GM21619 (cell line): ENCODE measurements around the gene ST3GAL4.
"Not testable (repeated sequence)": the region's sequence is repeated elsewhere in the genome, so short reads cannot be mapped to it uniquely, and the experiment has no call there.

ENCODE experiments used
- ATAC-seq: cut with Tn5 transposase; IDR thresholded peaks from one replicate; pipeline ENCODE4 v1.9.1; 2021; ENCODE audit not compliant: unreplicated experiment

ST3GAL4 gene

GRCh38 chr11:126361400-126361799 lies 5.9 kb downstream of the ST3GAL4 start:
- ATAC-seq, result no peak

GRCh38 chr11:126362879-126363655 lies 7.6 kb downstream of the ST3GAL4 start:
- ATAC-seq, result no peak

GRCh38 chr11:126363706-126364248 lies 8.3 kb downstream of the ST3GAL4 start:
- ATAC-seq, result no peak

GRCh38 chr11:126364735-126365134 lies 9.2 kb downstream of the ST3GAL4 start:
- ATAC-seq, result not testable (repeated sequence)

GRCh38 chr11:126365508-126365907 lies 10.0 kb downstream of the ST3GAL4 start:
- not testable (repeated sequence) for ATAC-seq

- ATAC-seq, result no peak
These were observed 10.8 kb downstream of the ST3GAL4 start for GRCh38 chr11:126366064-126366822.

- ATAC-seq, result not testable (repeated sequence)
These were observed 11.6 kb downstream of the ST3GAL4 start for GRCh38 chr11:126366823-126367654.

- not testable (repeated sequence) for ATAC-seq
These were observed 12.3 kb downstream of the ST3GAL4 start for GRCh38 chr11:126367806-126368205.

- not testable (repeated sequence) for ATAC-seq
These were observed 13.0 kb downstream of the ST3GAL4 start for GRCh38 chr11:126368336-126369119.

- ATAC-seq, result no peak
These were observed 14.5 kb downstream of the ST3GAL4 start for GRCh38 chr11:126370016-126370415.

- no peak for ATAC-seq
These were observed 16.1 kb downstream of the ST3GAL4 start for GRCh38 chr11:126371595-126371994.

- ATAC-seq, result not testable (repeated sequence)
These were observed 18.0 kb downstream of the ST3GAL4 start for GRCh38 chr11:126373389-126374066.

- ATAC-seq, result not testable (repeated sequence)
These were observed 19.2 kb downstream of the ST3GAL4 start for GRCh38 chr11:126374562-126375300.

- ATAC-seq, result no peak
These were observed 20.2 kb downstream of the ST3GAL4 start for GRCh38 chr11:126375726-126376125.

GRCh38 chr11:126378763-126379162 lies 23.3 kb downstream of the ST3GAL4 start:
- ATAC-seq, result no peak

- ATAC-seq, result no peak
These were observed 25.4 kb downstream of the ST3GAL4 start for GRCh38 chr11:126380909-126381308.

GRCh38 chr11:126381960-126382359 lies 26.5 kb downstream of the ST3GAL4 start:
- not testable (repeated sequence) for ATAC-seq

- ATAC-seq, result not testable (repeated sequence)
These were observed 27.2 kb downstream of the ST3GAL4 start for GRCh38 chr11:126382641-126383040.
